HEK293T (cell line): ENCODE measurements around the gene ADISSP.

Experiments used
- ARNT ChIP-seq: fragments of 450-650 bp; IDR thresholded peaks from 2 replicates; pipeline ENCODE4 v1.6.1; 2017; ENCODE audit warnings: mild to moderate bottlenecking
- BHLHE40 ChIP-seq: fragments of 450-650 bp; IDR thresholded peaks from 2 replicates; pipeline ENCODE4 v1.6.1; 2016; ENCODE audit warnings: mild to moderate bottlenecking, moderate library complexity, borderline replicate concordance
- ELF4 ChIP-seq: fragments of 450-650 bp; IDR thresholded peaks from 2 replicates; pipeline ENCODE4 v1.6.1; 2017; ENCODE audit warnings: antibody characterized with exemption
- FOXM1 ChIP-seq: fragments of 450-650 bp; IDR thresholded peaks from 2 replicates; pipeline ENCODE4 v1.6.1; 2017; ENCODE audit warnings: mild to moderate bottlenecking, borderline replicate concordance
- L3MBTL2 ChIP-seq: fragments of 450-650 bp; conservative IDR thresholded peaks from 2 replicates; pipeline ENCODE4 v1.6.1; 2016; ENCODE audit warnings: mild to moderate bottlenecking
- SP1 ChIP-seq: fragments of 450-650 bp; IDR thresholded peaks from 2 replicates; pipeline ENCODE4 v1.6.1; 2017
- SUZ12 ChIP-seq: fragments of 450-650 bp; IDR thresholded peaks from 2 replicates; pipeline ENCODE4 v1.6.1; 2016; ENCODE audit warnings: mild to moderate bottlenecking
- ZNF384 ChIP-seq: fragments of 450-650 bp; IDR thresholded peaks from 2 replicates; pipeline ENCODE4 v1.6.1; 2016

- TF ChIP-seq FOXM1: no peak
- TF ChIP-seq ELF4: no peak
- no peak for TF ChIP-seq L3MBTL2
- no peak for TF ChIP-seq SP1
- TF ChIP-seq ZNF384: no peak
- TF ChIP-seq BHLHE40: no peak
- no peak for TF ChIP-seq SUZ12
- no peak for TF ChIP-seq ARNT
Measured at GRCh38 chr20:3743251-3743650, 24.3 kb downstream of the ADISSP start.
